Astrocyte (in vitro differentiated cells and primary cell): ENCODE measurements around the gene MBNL3.

ENCODE experiments used
- CTCF ChIP-seq: IDR thresholded peaks from 2 replicates; pipeline ENCODE4 v1.5.1; 2011; ENCODE audit warnings: low read depth, mild to moderate bottlenecking, inconsistent platforms, low read length, moderate library complexity; ENCODE audit not compliant: insufficient read depth
- EZH2 ChIP-seq: IDR thresholded peaks from 2 replicates; pipeline ENCODE4 v1.6.1; 2012; ENCODE audit warnings: mild to moderate bottlenecking, low read length, inconsistent platforms; ENCODE audit not compliant: insufficient read depth

GRCh38 chrX:132395026-132395425 is 93.8 kb downstream of the MBNL3 start:
- TF ChIP-seq CTCF (no peak), EZH2 (no peak)
